ENCODE measurements around the gene MAPK13.
"Not testable (repeated sequence)": the region's sequence is repeated elsewhere in the genome, so short reads cannot be mapped to it uniquely, and the experiment has no call there.

Gene MAPK13

DNA sequence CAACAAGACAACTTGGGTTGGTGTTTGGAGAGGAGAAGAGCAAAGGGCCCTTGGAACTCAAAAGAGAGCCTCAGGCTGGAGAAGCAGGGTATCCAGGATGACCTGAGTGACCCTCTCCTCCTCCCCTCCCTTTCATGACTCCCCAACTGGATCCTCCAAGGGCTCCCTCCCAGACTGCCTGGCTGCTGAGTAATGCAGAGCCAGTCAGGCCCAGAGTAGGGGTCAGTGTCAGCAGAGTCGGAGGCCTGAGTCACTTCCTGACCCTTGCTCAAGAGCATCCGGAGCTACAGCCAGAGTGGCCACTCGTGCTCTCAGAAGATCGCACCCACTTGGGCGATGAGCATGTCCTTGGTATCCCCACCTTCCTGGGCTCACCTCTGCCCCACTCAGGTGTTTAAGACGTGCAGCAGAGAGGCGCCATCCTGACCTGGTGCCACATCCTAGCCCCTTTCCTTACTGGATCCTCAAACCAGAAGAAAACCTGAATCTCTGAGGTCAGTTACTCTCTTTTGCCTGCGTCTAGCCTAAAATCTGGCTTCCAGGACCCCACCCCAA is 2.8 kb upstream of the MAPK13 start:
- no peak for DNase-seq (ENCODE audit: low spot score)

DNA sequence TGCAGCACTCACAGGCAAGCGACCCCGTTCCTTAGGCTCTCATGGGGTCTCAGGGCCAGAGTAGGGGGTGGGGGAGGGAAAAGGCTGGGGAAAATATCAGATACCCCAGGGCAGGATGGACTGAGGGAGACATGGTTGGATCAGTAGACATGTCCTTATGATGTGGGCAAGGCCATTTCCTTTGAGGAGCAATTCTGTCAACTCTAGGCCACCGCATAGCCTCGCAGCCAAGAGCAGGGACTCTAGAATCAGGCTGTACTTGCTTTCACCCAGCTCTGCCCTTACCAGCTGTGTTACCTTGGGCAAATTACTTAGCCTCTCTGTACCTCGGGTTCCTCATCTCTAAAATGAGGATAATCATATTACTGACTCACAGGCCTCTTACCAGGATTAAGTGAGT is 2.2 kb upstream of the MAPK13 start:
- no peak for DNase-seq (ENCODE audit: low spot score)

DNA sequence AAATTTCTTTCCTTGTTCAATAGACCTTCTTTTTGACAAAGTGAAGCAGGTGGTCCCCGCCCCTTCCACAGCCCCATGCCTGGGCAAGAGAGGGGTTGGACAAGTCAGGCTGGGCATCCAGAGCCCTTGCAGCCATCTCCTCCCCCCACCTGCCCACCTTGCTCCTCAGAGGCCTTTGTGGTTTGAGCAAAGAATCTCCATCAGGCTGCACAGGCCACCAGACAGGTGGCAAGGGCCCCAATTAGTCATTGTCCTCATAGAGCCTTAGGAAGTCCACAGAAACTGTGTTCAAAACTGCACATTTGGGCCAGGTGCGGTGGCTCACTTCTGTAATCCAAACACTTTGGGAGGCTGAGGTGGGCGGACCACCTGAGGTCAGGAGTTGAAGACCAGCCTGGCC is 1.5 kb upstream of the MAPK13 start:
- no peak for DNase-seq (ENCODE audit: low spot score)

DNA sequence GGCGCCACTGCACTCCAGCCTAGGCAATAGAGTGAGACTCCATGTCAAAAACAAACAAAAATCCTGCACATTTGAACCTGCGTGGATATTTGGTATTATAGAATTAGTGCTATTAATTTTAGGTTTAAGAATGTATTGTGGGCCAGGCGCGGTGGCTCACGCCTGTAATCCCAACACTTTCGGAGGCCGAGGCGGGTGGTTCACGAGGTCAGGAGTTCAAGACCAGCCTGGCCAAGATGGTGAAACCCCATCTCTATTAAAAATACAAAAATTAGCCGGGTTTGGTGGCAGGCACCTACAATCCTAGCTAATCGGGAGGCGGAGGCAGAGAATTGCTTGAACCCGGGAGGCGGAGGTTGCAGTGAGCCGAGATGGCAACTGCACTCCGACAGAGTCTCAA is 979 bp upstream of the MAPK13 start:
- DNase-seq (ENCODE audit: low spot score) = not testable (repeated sequence)

DNA sequence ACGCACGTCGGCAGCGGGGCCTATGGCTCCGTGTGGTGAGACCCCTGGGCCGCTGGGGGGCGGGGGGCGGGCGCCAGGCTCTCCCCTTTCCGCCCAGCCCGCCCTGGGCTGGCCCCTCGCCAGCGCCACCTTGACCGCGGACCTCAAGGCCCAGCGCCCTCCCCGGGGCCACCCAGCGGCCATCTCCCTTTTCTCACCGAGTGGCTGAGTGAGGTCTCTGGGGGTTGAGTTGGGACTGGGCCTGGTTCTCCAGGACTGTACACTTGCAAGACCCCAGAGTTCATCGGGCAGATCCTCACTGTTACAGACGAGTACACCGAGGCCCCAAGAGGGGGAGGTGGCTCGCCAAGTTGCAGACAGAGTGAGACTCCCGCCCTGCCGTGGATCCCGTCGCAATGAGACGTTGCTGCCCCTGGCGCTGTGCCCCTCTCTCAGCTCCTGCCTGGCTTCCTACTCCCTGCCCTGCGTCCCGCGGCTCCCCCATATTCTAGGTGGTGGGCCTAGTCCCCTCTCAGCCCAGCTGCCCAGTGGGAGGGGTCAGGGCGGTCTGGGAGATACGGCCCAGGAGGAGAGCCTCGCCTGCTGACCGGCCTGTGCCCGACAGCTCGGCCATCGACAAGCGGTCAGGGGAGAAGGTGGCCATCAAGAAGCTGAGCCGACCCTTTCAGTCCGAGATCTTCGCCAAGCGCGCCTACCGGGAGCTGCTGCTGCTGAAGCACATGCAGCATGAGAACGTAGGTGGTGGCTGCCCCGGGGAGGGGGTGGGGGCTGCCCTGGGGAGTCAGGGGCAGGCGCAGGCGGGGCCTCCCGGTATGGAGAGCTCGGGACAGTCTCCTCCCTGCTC is 576 bp downstream of the MAPK13 start:
- peak; percentile 50 for DNase-seq (ENCODE audit: low spot score)

DNA sequence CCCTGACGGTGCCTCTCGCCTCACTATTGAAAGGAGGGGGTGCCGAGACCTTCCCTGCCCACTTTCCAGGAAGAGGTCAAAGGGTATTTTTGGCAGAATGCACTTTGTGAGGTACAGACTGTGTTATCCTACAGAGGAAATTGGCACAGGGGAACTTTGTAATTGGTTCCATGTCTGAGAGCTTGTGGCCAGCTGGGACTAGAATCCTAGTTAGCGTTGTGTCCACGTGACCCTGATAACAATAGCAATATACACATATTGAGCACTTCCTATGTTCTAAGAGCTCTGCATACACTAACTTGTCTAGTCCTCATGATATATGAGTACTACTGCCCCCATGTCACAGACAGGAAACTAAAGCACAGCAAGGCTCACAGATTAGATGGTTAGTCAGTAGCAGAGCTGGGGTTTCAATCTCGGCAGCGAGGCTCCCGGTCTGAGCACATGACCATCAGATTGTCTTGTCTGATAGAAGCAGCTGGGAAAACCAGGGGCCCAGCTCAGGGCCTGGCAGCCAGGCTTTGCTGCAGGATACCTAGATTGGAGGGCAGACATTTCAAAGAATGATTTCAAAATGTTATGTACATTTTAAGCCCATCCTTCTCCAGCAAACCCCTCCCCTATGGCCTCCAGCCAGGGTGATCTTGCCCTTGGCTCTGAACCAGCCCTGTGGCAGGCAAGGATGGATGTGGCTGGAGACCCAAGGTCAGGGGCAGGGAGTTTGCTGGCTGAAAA is 1.4 kb downstream of the MAPK13 start:
- peak; percentile 66 for DNase-seq (ENCODE audit: low spot score)

DNA sequence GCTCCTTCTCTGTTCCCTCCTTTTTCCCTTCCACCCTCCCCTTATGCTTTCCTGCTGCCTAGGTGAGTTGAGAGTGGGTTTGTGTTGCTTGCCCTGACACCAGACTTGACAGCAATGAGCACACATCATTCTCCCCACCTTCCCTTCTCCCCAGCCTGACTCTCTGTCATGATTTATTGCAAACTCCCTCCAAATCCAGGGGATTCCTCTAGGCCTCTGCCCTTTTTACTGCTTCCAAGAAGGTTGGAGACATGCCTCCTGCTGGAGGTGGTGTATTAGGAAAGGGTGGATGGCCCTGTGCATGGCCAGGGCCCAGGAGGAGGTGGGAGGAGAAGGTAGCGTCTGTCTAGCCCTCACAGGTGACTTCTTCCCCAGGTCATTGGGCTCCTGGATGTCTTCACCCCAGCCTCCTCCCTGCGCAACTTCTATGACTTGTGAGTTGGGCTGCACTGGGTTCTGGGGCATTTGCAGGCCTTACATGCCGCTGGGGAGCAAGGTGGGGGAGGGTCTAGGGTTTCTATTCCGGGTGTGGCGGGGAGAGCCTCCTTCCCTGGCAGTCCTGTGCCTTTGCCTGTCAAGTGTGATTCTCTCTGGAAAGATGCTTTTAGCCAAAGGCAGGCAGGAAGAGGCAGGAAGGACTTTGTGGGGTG is 2.1 kb downstream of the MAPK13 start:
- no peak for DNase-seq (ENCODE audit: low spot score)

DNA sequence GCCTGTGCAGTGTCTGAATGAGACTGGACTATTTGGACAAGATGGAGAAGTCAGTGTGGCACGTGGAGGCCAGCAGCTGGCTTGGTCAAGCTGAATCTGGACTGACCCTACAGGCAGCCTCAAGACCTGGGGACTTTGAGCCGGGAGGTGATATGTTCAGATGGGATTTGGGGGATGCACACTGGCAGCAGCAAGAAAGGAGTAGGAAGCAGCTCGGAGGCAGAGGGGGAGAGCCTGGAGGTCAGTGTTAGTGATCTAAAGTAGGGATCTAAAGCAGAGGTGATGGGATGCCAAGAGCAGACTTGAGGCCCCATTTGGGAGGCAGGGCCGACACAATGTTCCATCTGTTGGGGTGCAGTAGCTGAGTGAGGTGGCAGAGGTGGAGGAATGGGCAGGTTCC is 2.8 kb downstream of the MAPK13 start:
- no peak for DNase-seq (ENCODE audit: low spot score)

DNA sequence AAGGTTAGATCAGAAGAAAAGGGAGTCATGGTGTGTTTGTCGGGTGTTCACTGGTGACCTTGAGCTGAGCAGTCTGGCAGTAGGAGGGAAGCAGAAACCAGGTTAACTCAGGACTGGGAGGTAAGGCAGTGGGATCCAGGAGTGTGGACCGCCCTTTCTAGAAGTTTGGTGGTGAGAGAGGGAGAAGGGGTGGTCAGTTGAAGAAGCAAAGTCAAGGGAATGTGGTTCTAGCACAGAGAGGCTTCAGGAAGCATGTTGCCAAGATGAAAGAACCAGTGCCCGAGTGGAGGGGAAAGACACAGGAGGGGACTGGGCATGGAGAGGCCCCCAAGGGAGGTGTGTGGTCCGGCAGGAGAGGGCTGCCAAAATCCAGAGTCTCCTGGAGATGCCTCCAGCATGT is 3.6 kb downstream of the MAPK13 start:
- no peak for DNase-seq (ENCODE audit: low spot score)

DNA sequence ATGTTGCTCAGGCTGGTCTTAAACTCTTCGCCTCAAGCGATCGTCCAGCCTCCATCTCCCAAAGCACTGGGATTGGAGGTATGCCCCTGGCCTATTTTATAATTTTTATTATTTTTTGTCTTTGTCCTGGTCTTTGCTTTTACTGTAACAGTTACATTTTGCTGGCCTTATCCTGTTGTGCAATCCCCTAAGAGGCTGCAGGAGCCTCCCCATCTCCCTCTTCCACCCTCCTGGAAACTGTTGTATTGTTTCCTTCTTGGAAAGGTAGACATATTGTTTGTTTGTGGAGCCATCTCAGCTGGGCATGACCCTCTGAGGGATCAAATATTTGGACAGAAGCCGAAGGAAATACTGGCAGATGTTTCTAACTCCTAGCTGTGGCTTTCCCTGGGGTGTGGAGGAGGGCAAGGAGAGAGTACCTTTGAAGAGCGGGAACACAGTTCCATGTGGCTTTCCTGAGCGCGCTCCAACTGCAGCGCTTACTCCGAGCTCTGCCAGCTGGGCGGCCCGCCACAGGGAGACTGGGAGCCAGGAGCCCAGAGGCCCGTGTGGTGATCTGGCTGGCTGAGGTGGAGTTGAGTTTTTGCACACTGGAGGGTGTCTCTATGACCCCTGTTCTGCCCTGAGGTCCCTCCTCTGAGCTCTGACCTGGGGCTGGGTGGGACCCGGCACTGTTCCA is 4.9 kb downstream of the MAPK13 start:
- no peak for DNase-seq (ENCODE audit: low spot score)

DNA sequence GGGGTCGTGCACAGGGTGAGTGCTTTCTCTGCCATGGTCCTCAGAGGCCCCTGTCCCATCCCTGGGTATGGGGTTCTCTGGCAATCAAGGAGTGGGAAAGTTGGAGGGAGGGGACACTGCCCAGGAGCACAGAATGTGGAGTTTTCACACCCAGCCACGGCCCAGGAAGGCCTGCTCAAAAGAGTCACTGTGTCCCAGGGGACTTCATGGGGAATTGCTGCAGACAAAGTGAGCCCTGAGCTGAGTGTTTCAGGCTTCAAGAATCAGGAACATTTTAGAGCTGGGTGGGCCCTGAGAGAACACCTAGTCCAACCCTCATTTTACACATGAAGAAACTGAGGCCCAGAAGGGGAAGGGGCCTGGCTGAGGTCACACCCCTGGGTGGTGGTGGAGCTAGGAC is 5.7 kb downstream of the MAPK13 start:
- no peak for DNase-seq (ENCODE audit: low spot score)

DNA sequence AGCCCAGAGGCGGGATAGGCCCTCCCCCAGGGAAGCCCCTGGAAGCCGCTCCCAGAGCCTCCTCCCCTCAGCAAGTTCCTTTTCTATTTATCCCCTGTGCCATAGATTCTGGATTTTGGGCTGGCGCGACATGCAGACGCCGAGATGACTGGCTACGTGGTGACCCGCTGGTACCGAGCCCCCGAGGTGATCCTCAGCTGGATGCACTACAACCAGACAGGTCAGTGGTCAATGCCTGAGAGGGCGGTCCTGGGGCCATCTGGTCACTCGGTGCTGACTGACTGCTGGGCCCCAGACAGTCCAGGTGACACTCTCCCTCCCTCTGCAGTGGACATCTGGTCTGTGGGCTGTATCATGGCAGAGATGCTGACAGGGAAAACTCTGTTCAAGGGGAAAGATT is 6.2 kb downstream of the MAPK13 start:
- DNase-seq (ENCODE audit: low spot score) = no peak

DNA sequence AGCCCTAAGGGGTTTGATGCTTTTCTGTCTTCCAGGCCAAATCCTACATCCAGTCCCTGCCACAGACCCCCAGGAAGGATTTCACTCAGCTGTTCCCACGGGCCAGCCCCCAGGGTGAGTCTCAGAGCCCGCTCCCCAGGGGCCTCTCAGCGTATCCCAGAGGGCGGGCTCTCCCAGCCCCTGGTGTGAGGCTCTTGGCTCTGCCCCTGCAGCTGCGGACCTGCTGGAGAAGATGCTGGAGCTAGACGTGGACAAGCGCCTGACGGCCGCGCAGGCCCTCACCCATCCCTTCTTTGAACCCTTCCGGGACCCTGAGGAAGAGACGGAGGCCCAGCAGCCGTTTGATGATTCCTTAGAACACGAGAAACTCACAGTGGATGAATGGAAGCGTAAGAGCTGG is 8.4 kb downstream of the MAPK13 start:
- no peak for DNase-seq (ENCODE audit: low spot score)

DNA sequence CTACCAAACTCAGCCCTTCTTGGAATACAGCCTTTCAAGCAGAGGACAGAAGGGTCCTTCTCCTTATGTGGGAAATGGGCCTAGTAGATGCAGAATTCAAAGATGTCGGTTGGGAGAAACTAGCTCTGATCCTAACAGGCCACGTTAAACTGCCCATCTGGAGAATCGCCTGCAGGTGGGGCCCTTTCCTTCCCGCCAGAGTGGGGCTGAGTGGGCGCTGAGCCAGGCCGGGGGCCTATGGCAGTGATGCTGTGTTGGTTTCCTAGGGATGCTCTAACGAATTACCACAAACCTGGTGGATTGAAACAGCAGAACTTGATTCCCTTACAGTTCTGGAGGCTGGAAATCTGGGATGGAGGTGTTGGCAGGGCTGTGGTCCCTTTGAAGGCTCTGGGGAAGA is 9.1 kb downstream of the MAPK13 start:
- DNase-seq (ENCODE audit: low spot score) = no peak

DNA sequence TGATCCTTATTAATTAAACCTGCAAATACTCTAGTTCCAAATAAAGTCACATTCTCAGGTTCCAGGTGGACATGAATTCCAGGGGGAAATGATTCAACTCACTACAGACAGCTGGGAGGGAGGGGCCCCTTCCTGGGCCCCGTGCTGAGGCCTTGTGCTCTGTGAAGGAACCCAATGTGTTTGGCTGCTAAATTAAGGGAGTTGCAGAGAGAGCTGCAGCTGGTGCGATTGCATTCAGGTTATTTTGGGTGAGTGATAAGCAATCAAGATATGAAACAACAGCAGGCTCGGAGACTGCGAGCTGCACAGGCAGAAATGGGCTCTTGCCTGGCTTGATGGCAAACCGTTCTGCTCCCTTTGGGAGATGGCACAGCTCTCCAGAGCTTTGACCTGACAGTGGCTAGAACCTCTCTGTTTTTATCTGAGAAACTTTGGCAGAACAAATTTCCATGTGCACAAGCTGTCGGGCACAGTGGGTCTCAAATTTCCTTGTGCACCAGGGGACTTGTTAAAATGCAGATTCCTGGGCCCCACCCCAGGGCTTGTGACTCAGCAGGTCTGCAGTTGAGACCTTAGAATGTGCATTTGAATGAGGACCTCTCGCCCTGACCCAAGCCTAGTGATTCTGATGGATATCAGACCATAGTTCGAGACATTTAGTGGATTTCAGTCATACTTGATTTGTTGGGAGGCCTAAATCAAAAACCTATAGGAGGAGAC is 9.8 kb downstream of the MAPK13 start:
- no peak for DNase-seq (ENCODE audit: low spot score)

DNA sequence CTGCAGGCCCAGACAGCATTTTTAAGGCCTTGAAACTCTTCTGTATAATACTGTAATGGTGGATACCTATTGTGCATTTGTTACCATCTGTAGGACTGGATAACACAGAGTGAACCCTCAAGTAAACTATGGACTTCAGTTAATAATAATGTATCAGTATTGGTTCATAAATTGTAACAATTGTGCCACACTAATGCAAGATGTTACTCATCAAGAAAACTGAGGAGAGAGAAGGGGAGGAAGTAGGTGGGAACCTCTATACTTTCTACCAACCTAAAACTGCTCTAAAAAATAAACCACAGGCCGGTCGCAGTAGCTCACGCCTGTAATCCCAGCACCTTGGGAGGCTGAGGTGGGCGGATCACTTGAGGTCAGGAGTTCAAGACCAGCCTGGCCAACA is 10.8 kb downstream of the MAPK13 start:
- no peak for DNase-seq (ENCODE audit: low spot score)

DNA sequence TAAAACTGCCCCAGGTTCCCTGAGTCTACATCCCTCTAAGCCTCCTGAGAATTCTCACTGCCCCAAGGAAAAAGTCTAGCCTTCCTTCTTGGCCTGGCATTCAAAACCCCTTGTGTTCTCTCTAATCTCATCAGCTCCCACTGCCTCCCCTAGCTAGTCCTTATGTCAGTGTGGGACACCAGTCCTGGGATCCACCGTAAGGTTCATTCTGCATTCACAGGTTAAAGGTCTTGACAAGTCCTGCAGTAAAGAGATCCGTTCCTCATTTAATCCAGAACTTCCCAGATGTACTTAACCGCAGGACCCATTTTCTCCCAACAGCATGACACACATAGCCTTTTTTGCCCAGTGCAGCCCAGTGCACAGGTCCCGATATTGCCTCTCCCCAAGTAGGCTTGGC is 11.6 kb downstream of the MAPK13 start:
- no peak for DNase-seq (ENCODE audit: low spot score)

DNA sequence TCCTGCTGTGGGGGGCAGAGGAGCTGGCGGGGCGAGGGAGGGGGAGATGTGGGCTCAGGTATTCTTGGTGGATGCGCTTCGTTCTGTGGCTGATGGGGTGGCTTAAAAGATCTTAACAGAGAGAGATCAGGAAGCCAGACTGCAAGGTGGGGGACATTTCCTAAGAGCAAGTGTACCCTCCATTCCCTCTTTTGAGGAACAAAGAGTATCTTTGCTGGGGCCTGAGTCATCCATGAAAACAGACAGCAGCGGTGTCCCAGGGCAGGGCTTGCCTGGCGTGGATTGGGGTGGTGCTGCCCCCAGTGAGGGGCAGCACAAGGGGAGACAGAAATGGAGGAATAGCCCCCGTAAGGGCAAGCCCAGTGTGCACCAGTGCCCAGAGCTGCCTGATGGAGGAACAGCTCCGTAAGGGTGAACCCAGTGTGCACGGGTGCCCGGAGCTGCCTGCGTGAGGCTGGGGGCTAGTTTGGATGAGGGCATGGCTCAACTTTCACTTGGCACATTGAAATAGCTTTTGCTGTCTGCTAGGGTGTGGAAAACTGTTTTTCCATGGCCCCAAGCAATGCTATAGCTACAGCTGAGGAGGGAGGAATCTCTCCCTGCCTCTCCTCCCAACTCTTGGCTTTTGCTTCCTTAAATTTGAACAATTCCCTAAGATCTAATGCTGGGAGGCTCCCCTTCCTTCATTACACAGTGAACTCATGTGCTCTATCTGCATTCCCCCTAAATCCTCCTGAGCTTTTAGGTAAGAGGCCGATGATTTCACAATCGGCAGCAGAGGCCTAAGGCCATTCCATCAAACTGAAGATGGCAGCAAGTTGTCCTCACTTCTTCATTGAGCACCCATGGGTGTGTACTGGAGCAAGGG is 12.9 kb downstream of the MAPK13 start:
- no peak for DNase-seq (ENCODE audit: low spot score)

DNA sequence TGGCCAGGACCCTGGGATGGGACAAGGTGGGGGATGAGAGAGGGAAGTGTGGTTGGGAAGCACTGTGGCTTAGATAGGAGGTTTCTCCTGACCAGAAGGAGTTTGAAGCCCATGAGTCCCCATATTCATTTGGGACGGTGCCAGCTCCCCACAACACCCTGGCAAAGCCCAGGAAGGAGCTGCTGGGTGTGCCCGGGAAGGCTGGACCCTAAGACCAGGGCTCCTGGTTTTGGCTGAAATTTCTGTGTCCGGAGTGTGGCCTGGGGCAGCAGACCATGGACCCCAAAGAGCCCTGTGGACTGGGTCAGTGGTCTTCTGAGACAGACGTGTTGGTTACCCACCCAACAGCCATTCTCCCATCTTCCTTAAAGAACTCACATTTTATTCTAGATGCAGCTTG is 15.2 kb downstream of the MAPK13 start:
- no peak for DNase-seq (ENCODE audit: low spot score)

DNA sequence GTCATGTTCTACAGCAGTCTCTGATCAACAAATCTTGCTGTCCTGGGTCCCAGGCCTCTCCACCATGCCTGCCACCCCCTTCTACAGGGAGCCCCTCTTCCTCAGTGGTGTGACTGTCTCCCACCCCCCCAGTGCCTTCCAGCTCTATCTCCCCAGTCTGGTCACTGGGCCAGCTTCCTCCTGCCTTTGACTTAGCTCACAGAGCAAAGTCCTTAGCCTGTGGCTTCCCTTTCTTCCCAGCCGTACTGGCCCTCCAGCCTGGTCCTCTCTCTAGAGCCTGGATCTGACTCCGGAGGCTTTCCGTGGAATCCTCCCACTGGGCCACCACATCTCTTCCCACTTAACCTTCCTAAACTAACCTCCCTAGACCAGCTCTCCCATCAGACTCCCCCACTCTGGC is 17.0 kb downstream of the MAPK13 start:
- DNase-seq (ENCODE audit: low spot score) = no peak

DNA sequence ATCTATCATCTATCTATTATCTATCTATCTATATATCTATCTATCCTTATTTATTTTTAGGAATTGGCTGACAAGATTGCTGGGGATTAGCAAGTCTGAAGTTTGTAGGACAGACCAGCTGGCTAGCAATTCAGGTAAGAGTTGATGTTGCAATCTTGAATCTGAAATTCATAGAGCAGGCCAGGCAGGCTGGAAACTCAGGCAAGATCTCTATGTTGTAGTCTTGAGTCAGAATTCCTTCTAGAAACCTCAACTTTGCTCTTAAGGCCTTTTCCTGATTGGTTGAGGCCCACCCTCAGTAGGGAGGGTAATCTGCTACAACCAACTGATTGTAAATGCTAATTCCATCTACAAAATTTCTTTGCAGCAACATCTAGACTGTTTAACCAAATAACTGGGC is 19.2 kb downstream of the MAPK13 start:
- DNase-seq (ENCODE audit: low spot score) = no peak

Data from CD4-positive, alpha-beta T cell treated with Interleukin-15 for 4 hours (primary cell).